IPS-20b (cell line): Measurements from ENCODE around the gene PIP5KL1.

Experiments used
- H3K27ac ChIP-seq: one replicate; pipeline ENCODE4 v1.5.1; 2013; ENCODE audit warnings: low read length
- H3K27me3 ChIP-seq: 2 replicates; pipeline ENCODE4 v1.6.1; 2013; ENCODE audit warnings: mild to moderate bottlenecking, low read length, inconsistent platforms; ENCODE audit not compliant: insufficient read depth
- H3K36me3 ChIP-seq: 2 replicates; pipeline ENCODE4 v1.6.1; 2013; ENCODE audit warnings: low read depth, mild to moderate bottlenecking, inconsistent platforms, low read length, moderate library complexity; ENCODE audit not compliant: insufficient read depth
- H3K4me1 ChIP-seq: 2 replicates; pipeline ENCODE4 v1.6.1; 2013; ENCODE audit warnings: mild to moderate bottlenecking, control low read depth, inconsistent platforms, low read length, moderate library complexity; ENCODE audit not compliant: insufficient read depth
- H3K4me3 ChIP-seq: 2 replicates; pipeline ENCODE4 v1.5.1; 2013; ENCODE audit warnings: mild to moderate bottlenecking, low read length, inconsistent platforms
- H3K9ac ChIP-seq: 2 replicates; pipeline ENCODE4 v1.6.1; 2013; ENCODE audit warnings: low read depth, mild to moderate bottlenecking, inconsistent platforms, low read length, moderate library complexity
- H3K9me3 ChIP-seq: 2 replicates; pipeline ENCODE4 v1.6.1; 2013; ENCODE audit warnings: mild to moderate bottlenecking, low read depth, low read length, inconsistent platforms; ENCODE audit not compliant: insufficient read depth

PIP5KL1 gene

DNA sequence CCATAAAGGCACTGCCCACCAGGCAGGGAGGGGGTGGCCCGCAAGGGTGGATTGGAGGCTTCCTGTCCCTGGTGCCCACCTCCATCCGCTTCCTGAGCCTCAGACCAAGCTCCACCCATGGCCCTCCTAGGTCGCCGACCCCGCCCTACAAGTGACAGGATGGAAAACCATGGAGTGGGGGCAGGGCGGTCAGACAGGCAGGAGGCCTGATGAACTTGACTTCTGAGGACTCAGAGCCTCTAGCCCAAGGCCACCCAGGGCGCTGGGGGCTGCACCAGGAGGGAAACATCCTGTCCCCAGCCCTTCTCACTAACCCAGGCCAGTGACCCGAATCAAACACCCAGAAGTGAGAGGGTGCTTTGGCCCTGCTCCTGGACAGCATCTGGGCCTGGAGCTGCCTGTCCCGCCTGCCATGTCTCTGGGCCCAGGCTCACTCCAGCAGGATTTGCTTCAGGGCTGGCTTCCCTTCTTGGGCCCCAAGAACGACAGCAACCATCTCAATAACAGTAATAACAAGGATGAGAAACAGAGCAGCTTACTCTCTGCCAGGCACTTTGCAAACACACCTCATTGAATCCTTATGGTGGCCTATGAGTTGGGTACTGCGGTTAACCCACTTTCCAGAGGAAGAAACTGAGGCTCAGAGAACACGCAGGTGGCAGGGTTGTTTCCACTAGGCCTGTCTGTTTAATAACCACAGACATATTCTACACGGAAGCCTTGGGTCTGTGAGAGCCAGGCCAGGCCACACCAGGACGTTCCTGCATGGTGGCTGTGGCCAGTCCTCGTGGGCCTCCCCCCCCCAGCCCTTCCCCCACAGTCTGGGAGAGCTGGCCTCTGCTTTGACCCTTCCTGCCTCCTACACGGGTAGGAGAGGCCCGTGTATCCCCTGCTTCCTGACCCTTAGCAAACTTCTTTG lies 26.8 kb downstream of the PIP5KL1 start:
- Histone ChIP-seq H3K36me3 (no peaks in the 10 kb centered on the region), H3K4me1 (peaks cover 7% of the 10 kb centered on the region; the same call in 1 of the 2 replicates), H3K9me3 (no peaks in the 10 kb centered on the region), H3K4me3 (no peak overlapping the region; the same call in 1 of the 2 replicates), H3K27ac (no peak overlapping the region), H3K27me3 (no peaks in the 10 kb centered on the region), H3K9ac (no peak overlapping the region)

DNA sequence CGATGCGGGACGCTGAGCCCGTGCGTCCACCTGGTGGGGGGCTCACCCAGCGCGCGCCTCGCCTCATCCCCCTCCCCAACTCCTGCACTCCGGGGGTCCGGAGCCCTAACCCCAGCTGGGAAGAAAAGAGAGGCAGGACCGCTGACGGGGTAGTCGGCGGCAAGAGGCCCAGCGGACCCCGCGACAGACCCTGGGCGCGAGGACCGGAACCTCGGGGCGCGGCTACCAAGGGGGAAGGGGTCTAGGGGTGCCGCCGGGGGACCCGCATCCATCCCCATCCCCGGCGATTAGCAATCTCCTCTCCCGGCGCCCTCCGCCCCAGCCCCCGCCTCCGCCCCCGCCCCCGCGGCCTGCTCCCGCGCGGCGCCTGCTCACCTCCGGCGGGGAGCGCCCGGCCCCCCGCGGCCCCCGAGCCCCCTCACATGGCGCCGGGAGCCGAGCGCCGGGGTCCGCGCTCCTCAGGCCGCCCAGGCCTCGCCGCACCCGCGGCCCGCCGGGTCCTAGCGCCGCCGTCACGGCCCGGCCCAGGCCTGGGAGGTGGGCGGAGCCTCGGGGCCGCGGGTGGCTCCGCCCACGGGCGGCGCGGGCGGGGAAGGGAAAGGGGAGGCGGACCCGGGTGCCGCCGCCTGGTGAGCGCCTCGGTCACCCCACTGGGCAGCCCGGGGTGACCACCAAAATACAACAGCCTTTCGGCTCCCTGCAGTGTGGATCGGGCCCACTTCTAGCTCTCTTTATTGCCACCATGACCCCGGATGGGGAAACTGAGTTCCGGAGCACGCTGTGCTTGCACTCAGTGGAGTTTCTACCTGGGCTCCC lies 31.2 kb downstream of the PIP5KL1 start, which contains the start of gene ST6GALNAC6:
ST6GALNAC6 (minus strand) TSS at position 476 of the 816 bp plus-strand sequence. CDS start 1,622 bp downstream, outside the sequence.
- no peak within 1 kb of the TSS for H3K27ac ChIP-seq
- peak within 1 kb of the TSS; percentile 81 for H3K4me3 ChIP-seq
- peak within 1 kb of the TSS; percentile 74 for H3K9ac ChIP-seq
- no peaks in the 10 kb centered on the region for H3K9me3 ChIP-seq
- H3K4me1 ChIP-seq = peaks cover 4% of the 10 kb centered on the region; the same call in 1 of the 2 replicates
- no peaks in the 10 kb centered on the region for H3K27me3 ChIP-seq
- peaks cover 20% of the 10 kb centered on the region for H3K36me3 ChIP-seq

DNA sequence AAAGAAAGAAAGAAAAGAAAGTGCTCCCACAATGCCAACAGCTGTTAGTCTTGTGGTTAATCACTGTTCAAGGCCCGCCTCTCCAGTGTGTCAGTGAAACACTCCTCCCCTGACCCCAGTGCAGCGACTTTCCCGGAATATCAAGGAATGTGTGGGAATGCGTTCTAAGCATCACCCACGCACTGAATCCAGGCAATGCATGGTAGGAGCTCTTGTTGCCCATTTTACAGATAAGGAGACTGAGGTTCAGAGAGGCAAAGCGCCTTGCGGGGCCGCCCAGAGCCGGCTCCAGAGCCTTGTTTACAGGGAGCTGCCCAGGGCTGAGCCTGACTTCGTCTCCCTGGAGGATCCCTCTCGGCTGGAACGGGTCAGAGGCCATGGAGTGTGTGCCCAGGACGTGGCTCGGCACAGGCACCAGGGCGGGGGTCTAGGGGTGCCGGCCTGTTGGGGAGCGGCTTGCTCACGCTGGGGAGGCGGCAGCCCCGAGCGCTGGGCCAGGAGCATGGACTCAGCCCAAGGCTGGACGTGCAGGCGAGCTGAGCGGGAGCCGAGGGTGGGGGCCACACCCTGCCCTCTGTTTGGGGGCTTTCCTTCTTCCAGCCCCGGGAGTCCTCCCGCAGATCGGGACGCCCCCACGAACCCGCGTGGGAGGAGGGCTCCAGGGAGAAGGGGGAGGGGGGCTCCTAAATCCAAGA lies 32.0 kb downstream of the PIP5KL1 start:
- no peaks in the 10 kb centered on the region for H3K9me3 ChIP-seq
- no peak overlapping the region for H3K27ac ChIP-seq
- no peaks in the 10 kb centered on the region for H3K27me3 ChIP-seq
- peak overlapping the region; percentile 81 for H3K4me3 ChIP-seq
- H3K4me1 ChIP-seq = no peaks in the 10 kb centered on the region
- H3K36me3 ChIP-seq = peaks cover 27% of the 10 kb centered on the region
- peak overlapping the region; percentile 74 for H3K9ac ChIP-seq

DNA sequence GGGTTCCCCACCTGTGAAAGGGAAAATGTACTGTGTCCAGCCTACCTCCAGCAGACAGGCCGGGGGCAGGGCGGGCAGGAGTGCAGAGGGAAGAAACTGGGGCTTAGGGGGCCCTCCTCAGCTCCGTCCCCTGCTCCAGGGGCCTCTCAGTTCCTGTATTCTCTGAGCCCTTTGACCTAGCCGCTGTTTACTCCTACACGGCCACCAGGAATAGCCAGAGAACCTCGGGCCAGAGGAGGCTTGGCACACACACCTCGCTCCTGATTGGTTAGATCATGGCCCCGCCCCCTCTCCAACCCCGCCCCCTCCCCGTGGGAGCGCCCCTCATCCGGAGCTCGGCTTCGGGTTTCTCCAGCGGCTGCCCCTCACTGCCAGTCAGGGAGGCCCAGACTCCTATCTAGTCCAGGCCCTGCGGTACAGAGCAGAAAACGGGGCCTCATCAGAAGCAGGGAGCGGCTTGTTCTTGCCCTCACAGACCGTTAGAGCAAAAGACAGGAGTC lies 33.3 kb downstream of the PIP5KL1 start:
- no peak overlapping the region; the same call in 1 of the 2 replicates for H3K9ac ChIP-seq

DNA sequence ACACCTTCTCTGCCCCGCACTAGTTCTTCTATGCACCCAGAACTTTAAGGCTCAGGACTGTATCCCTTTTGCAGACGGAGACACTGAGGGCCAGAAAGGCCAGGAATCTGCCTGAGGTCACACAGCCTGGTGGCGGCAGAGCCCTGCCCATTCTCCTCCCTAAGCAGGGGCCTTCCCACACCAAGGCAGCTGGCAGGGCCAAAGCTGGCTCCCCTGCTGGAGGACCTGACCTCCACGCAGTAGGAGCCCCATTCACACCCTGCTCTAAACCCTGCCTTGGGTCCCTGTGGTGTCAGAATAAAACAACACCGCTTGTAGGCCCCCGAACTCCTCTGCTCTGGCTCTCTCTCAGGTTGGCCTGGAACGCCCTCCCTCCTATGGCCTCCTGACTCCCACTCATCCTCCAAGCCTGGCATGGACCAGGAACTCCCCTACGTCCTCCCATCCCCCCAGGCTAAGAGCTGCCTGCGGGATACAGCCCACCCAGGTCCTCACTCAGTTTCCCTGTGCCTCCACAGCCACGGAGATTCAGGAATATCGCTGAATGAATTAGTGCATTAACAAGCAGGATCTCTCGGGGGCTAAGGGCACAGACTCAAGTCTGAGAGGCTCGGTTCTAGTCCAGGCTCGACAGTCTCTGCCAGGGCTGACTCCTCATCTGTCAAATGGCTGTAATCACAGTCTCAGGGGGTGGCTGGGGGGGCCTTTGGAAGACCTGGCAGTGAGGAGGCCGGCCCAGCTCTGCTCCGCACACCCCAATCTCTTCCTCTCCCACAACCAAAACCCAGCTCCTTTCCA lies 34.0 kb downstream of the PIP5KL1 start:
- Histone ChIP-seq H3K4me3 (peak overlapping the region; percentile 41; the same call in 1 of the 2 replicates), H3K4me1 (no peaks in the 10 kb centered on the region), H3K9me3 (peaks cover 7% of the 10 kb centered on the region; the same call in 1 of the 2 replicates), H3K36me3 (peaks cover 44% of the 10 kb centered on the region), H3K27me3 (no peaks in the 10 kb centered on the region), H3K27ac (no peak overlapping the region), H3K9ac (no peak overlapping the region; the same call in 1 of the 2 replicates)

More for the DNA sequence above, 33.3 kb downstream of the PIP5KL1 start:
- Histone ChIP-seq H3K9me3 (peaks cover 7% of the 10 kb centered on the region; the same call in 1 of the 2 replicates), H3K4me1 (no peaks in the 10 kb centered on the region), H3K27ac (no peak overlapping the region), H3K4me3 (peak overlapping the region; percentile 41; the same call in 1 of the 2 replicates), H3K27me3 (no peaks in the 10 kb centered on the region), H3K36me3 (peaks cover 41% of the 10 kb centered on the region)

DNA sequence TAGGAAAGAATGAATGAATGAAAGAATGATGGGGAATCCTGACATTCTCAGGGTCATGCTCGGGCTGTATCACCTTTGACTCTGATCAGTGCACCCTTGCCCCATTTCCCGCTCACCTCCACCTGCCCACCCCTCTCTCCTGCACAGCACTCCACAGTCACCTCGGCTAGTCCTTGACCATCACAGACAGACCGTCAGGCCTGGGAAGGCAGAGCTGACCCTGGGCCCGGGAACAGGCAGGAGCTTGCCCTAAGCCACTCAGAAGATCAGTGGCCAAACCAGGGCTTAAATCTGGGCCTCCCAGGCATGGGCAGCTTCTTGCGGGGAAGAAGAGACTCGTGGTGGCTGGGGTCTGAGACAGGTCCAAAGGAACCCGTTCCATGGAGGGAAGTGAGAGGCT lies 34.8 kb downstream of the PIP5KL1 start:
- Histone ChIP-seq H3K36me3 (peaks cover 47% of the 10 kb centered on the region), H3K9ac (no peak overlapping the region), H3K27me3 (no peaks in the 10 kb centered on the region)

DNA sequence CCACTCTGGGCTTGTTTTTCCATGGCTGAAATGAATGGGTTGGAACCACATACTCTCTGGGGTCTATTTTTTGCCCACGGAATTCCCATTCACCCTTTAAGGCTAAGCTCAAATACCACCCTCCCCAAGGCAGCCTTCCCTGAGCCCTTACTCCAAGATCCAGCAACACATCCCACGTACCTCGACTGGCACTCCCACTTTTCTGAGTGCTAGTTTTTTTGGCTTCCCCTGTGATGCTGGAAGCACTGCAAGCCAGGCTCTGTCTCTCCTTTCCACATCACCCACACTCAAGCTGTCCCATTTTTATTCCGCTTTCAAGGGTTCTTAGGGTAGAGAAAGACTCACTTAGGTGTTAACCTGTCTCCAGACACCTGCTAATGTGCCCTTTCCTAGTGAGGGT lies 37.2 kb downstream of the PIP5KL1 start:
- H3K4me3 ChIP-seq = no peak overlapping the region
- H3K27me3 ChIP-seq = no peaks in the 10 kb centered on the region
- peaks cover 7% of the 10 kb centered on the region; the same call in 1 of the 2 replicates for H3K9me3 ChIP-seq
- H3K4me1 ChIP-seq = no peaks in the 10 kb centered on the region
- H3K27ac ChIP-seq = no peak overlapping the region
- peaks cover 58% of the 10 kb centered on the region for H3K36me3 ChIP-seq
- H3K9ac ChIP-seq = no peak overlapping the region

More for the DNA sequence above, 34.8 kb downstream of the PIP5KL1 start:
- Histone ChIP-seq H3K4me3 (no peak overlapping the region), H3K27ac (no peak overlapping the region), H3K4me1 (no peaks in the 10 kb centered on the region), H3K9me3 (peaks cover 7% of the 10 kb centered on the region; the same call in 1 of the 2 replicates)

DNA sequence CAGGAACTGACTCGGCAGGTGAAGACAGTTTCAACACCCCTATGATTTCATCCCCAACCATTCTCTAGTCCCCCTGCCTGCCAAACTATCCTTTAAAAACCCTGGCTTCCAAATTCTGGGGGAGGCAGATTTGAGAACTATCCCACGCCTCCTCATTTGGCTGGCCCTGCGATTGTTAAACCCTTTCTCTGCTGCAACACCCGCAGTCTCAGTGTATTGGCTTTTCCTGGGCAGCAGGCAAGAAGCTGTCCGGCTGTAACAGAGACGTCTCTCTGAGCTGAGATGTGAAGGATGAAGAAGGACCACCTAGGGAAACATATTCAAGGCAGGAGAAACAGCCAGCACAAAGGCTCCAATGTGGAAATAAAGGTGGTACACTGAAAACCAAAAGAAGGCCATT lies 37.7 kb downstream of the PIP5KL1 start:
- Histone ChIP-seq H3K27me3 (no peaks in the 10 kb centered on the region), H3K4me3 (no peak overlapping the region), H3K36me3 (peaks cover 60% of the 10 kb centered on the region), H3K9ac (no peak overlapping the region), H3K9me3 (peaks cover 7% of the 10 kb centered on the region; the same call in 1 of the 2 replicates), H3K4me1 (no peaks in the 10 kb centered on the region), H3K27ac (no peak overlapping the region)

DNA sequence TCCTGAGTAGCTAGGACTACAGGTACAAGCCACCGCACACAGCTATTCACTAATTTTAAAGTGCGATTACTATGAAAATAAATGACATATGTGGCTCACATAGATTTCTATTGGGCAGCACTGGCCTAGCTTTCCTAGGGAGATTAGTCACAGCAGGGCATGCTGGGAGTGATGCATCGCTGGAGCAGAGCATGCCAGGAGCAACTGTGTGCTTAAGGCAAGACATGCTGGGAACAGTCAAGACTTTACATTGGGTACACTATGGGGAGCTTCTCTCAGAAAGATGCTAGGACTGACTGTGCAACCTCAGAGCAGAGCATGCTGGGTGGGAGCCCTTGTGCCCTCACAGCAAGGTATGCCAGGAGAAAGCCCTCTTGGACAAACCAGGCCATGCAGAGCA lies 40.5 kb downstream of the PIP5KL1 start:
- peaks cover 7% of the 10 kb centered on the region; the same call in 1 of the 2 replicates for H3K9me3 ChIP-seq
- H3K4me1 ChIP-seq = no peaks in the 10 kb centered on the region
- H3K27ac ChIP-seq = no peak overlapping the region
- no peaks in the 10 kb centered on the region for H3K27me3 ChIP-seq
- no peak overlapping the region for H3K9ac ChIP-seq
- H3K4me3 ChIP-seq = no peak overlapping the region
- peaks cover 58% of the 10 kb centered on the region for H3K36me3 ChIP-seq

DNA sequence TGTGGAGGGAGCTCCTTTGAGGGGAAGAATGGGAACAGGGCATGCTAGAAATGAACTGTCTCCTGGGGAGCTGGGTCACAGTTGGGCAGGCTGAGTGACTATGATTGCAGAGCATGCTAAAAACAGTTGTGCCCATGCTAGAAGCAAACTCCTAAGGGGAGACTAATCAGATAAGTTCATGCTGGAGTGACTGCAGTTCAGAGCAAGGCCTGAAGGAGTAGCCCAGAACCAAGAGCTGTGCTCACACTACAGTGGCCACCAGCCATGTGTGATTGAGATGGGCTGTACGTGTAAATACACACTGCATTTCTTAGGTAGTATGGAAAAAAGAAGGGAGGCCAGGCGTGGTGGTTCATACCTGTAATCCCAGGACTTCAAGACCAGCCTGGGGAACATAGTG lies 42.8 kb downstream of the PIP5KL1 start:
- Histone ChIP-seq H3K27me3 (no peaks in the 10 kb centered on the region), H3K4me3 (no peak overlapping the region), H3K9me3 (no peaks in the 10 kb centered on the region), H3K36me3 (peaks cover 35% of the 10 kb centered on the region), H3K9ac (no peak overlapping the region), H3K27ac (no peak overlapping the region), H3K4me1 (no peaks in the 10 kb centered on the region)
